ENCODE results near the gene OSBP2.

- TF ChIP-seq CTCF (conservative IDR thresholded peaks at IDR 0.05) (no peak), EZH2 (IDR thresholded peaks at IDR 0.05; ENCODE audit: low read depth) (no peak)
Measured at GRCh38 chr22:30940685-30941362, 246.2 kb downstream of the OSBP2 start.

All from PC-9 (cell line).